MG63 (cell line): ENCODE results near the gene DEAF1. TPM values are rescaled to one million over a fixed set of nuclear protein-coding genes. Genes with fewer than 3 reads are reported as not detected.
"Not testable (repeated sequence)": the region's sequence is repeated elsewhere in the genome, so short reads cannot be mapped to it uniquely, and the experiment has no call there.

ENCODE experiments used
- DNase-seq: peaks from one replicate; pipeline ENCODE4 v3.0.0-alpha.2; 2020
- H3K27me3 ChIP-seq: fragments of 250-450 bp; sonication (Bioruptor Pico); 2 replicates; pipeline ENCODE4 v1.5.1; 2020; ENCODE audit warnings: mild to moderate bottlenecking, moderate library complexity
- H3K36me3 ChIP-seq: fragments of 250-450 bp; sonication (Bioruptor Pico); 2 replicates; pipeline ENCODE4 v1.5.1; 2020; ENCODE audit warnings: mild to moderate bottlenecking, moderate library complexity
- H3K4me3 ChIP-seq: fragments of 250-450 bp; sonication (Bioruptor Pico); 2 replicates; pipeline ENCODE4 v1.5.1; 2020; ENCODE audit warnings: mild to moderate bottlenecking, moderate library complexity
- H3K9me3 ChIP-seq: fragments of 250-450 bp; sonication (Bioruptor Pico); 2 replicates; pipeline ENCODE4 v1.5.1; 2020; ENCODE audit warnings: mild to moderate bottlenecking, moderate library complexity
- total RNA-seq: library from RNA; depleted of rRNA; stranded (reverse); fragments of >200 nt; shearing (Covaris generic); gene quantifications from 2 replicates; pipeline ENCODE4 v1.2.3, GENCODE V29; 2014; ENCODE audit warnings: low replicate concordance; rRNA removed

DEAF1 gene, protein sequence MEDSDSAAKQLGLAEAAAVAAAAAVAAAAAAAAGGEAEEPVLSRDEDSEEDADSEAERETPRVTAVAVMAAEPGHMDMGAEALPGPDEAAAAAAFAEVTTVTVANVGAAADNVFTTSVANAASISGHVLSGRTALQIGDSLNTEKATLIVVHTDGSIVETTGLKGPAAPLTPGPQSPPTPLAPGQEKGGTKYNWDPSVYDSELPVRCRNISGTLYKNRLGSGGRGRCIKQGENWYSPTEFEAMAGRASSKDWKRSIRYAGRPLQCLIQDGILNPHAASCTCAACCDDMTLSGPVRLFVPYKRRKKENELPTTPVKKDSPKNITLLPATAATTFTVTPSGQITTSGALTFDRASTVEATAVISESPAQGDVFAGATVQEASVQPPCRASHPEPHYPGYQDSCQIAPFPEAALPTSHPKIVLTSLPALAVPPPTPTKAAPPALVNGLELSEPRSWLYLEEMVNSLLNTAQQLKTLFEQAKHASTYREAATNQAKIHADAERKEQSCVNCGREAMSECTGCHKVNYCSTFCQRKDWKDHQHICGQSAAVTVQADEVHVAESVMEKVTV
- total RNA-seq, result 14.8 and 34.6 TPM in 2 replicates

DNA sequence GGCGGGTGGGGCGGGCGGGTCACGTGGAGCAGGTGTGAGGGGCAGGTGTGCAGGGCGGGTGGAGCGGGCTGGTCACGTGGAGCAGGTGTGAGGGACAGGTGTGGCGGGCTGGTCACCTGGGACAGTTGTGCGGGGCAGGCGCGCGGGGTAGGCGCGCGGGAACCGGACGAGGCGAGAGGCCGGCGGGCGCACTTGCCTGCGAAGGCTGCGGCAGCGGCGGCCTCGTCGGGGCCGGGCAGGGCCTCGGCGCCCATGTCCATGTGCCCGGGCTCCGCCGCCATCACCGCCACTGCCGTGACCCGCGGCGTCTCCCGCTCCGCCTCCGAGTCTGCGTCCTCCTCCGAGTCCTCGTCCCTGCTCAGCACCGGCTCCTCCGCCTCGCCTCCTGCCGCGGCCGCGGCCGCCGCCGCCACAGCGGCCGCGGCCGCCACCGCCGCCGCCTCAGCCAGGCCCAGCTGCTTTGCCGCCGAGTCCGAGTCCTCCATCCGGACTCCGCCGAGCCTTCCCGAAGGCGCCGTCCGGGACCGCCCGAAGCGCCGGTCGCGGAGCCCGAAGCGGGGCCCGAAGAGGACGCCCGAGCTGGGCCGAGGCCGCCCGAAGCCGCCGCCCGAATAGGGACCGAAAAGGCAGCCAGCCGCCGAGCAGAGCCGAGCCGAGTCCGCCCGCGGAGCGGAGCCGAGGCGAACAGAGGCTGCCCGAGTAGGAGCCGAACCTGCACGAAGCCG is at the start of gene DEAF1:
TSS of gene DEAF1 (minus strand) at position 660 of the 725 bp plus-strand sequence. CDS start at position 485, 175 bp downstream.
- Histone ChIP-seq H3K4me3 (peak within 1 kb of the TSS; percentile 85), H3K27me3 (no peaks in the 10 kb centered on the region), H3K36me3 (peaks cover 24% of the 10 kb centered on the region), H3K9me3 (no peaks in the 10 kb centered on the region)
- peak; percentile 95 for DNase-seq

- Histone ChIP-seq H3K36me3 (no peaks in the 10 kb centered on the region), H3K27me3 (no peaks in the 10 kb centered on the region), H3K9me3 (no peaks in the 10 kb centered on the region), H3K4me3 (no peak overlapping the region)
- DNase-seq, result no peak
Observed at GRCh38 chr11:742571-743201, 47.7 kb upstream of the DEAF1 start.

GRCh38 chr11:742156-742546 is 47.1 kb upstream of the DEAF1 start:
- Histone ChIP-seq H3K9me3 (no peaks in the 10 kb centered on the region), H3K4me3 (no peak overlapping the region), H3K27me3 (no peaks in the 10 kb centered on the region), H3K36me3 (no peaks in the 10 kb centered on the region)
- DNase-seq, result no peak

DNA sequence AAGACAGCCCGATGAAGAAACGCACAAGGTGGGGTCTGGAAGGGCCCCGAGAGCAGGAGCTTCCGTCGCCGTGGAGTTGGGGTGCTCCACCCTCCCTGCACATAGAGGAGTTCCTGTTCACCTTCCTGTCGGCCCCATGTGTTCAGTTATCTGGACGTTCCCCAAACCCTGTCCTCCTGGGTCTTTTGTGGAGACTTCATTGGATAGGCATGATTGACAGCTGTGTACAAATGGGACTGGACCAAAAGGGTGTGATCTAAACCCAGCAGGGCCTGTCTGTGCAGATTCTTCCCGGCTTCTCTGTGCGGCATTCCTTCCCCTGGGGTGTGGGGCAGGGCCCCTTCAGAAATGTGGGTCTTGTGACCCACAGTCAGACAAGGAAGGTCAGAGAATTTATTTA is 42.9 kb upstream of the DEAF1 start:
- H3K36me3 ChIP-seq, H3K27me3 ChIP-seq, DNase-seq, H3K9me3 ChIP-seq, H3K4me3 ChIP-seq: not testable (repeated sequence)

DNA sequence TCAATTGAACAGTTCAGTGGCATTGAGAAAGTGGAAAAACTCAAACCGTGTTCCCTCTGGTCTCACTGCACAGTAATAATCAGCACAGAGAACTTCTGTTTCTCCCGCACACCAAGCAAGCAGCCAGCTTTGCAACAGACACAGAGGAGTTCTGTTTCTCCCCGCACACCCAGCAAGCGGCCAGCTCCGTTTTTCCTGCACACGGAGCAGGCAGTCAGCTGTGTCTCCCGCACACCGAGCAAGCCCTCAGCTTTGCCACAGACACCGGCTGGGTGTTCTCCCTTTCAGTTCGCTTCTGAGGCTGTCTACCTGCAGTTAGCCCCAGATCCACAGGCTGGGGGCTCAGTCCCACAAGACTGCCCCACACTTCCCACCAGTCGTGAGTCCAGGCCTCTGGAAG is 42.3 kb upstream of the DEAF1 start:
- Histone ChIP-seq H3K4me3 (no peak overlapping the region), H3K27me3 (no peaks in the 10 kb centered on the region), H3K36me3 (no peaks in the 10 kb centered on the region), H3K9me3 (no peaks in the 10 kb centered on the region)
- DNase-seq, result no peak

- H3K9me3 ChIP-seq, H3K4me3 ChIP-seq, H3K27me3 ChIP-seq, DNase-seq, H3K36me3 ChIP-seq: not testable (repeated sequence)
Observed at GRCh38 chr11:734541-734940, 39.5 kb upstream of the DEAF1 start.

DNA sequence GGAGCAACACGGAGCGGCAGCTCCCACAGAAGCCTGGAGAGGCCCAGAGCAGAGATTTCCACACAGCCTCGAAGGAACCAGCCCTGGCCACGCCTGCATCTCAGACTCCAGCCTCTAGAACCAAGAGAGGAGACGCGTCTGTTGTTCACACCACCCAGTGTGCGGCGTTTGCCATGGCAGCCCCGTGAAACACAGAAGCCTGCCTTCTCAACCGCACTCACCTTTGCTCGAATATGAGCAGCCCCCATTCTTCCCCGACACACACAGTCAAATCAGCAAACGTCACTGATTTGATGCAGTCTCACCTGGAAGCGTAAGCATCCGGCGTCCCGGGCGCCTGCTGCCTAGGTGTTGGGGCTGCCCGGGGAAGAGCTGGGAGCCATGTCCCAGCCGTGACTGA is 38.0 kb upstream of the DEAF1 start:
- H3K27me3 ChIP-seq, result no peaks in the 10 kb centered on the region
- no peaks in the 10 kb centered on the region for H3K9me3 ChIP-seq
- no peak for DNase-seq

GRCh38 chr11:729492-730074 is 34.6 kb upstream of the DEAF1 start:
- Histone ChIP-seq H3K9me3 (no peaks in the 10 kb centered on the region), H3K36me3 (no peaks in the 10 kb centered on the region), H3K27me3 (no peaks in the 10 kb centered on the region), H3K4me3 (no peak overlapping the region)
- DNase-seq, result no peak

More for the DNA sequence above, 38.0 kb upstream of the DEAF1 start:
- no peaks in the 10 kb centered on the region for H3K36me3 ChIP-seq
- H3K4me3 ChIP-seq, result no peak overlapping the region

GRCh38 chr11:728901-729491 is 34.0 kb upstream of the DEAF1 start:
- Histone ChIP-seq H3K9me3 (no peaks in the 10 kb centered on the region), H3K4me3 (no peak overlapping the region), H3K36me3 (no peaks in the 10 kb centered on the region), H3K27me3 (no peaks in the 10 kb centered on the region)
- no peak for DNase-seq

DNA sequence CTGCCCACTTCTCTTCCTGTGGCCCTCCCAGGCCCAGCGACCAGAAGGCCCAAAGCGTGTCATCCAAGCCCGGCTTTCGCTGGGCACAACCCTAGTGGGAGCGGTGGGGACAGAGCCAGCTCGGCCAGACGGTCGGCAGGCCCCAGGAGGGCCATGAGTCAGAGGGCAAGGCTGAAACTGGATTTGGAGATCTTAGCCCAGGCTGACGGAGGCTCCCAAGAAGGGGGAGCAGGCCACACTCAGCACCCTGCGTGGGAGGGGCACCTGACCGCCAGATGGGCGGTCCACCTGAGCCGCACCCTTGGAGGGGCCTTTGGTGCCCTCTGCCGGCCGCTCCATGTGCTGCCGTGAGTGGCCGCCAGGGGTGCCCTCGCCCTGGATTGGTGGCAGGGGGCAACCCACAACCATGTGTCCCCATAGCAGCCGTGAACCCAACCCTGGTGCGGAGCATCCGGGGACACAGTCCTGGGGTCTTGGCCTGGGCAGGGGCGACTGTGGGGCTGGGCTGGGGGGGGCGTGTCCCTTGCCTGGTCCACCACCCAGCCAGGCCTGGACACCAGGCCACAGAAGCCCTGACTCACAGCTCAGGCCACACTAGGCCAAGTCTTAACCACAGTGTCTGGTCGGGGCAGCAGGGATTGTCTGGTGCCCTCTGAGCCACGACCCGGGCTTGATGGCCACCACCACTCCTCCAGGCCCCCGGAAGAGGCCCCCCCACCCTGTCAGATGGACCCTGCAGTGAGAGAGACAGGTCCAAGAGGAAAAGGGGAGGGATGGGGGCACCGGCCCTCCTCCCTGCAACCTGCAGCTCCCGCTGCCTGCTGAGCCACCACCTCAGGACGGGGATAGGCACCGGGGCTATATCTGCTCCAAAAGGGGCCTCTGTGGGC is 33.1 kb upstream of the DEAF1 start:
- H3K9me3 ChIP-seq, result no peaks in the 10 kb centered on the region
- DNase-seq, result peak; percentile 99
- no peaks in the 10 kb centered on the region for H3K27me3 ChIP-seq
- no peaks in the 10 kb centered on the region for H3K36me3 ChIP-seq
- no peak overlapping the region for H3K4me3 ChIP-seq

DNA sequence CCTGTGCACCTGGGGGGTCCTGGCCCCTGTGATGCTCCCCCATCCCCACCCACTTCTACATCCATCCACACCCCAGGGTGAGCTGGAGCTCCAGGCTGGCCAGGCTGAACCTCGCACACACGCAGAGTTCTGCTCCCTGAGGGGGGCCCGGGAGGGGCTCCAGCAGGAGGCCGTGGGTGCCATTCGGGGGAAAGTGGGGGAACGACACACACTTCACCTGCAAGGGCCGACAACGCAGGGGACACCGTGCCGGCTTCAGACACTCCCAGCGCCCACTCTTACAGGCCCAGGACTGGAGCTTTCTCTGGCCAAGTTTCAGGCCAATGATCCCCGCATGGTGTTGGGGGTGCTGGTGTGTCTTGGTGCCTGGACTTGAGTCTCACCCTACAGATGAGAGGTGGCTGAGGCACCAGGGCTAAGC is 32.3 kb upstream of the DEAF1 start:
- H3K4me3 ChIP-seq, result no peak overlapping the region
- DNase-seq, result no peak
- H3K27me3 ChIP-seq, result no peaks in the 10 kb centered on the region
- no peaks in the 10 kb centered on the region for H3K9me3 ChIP-seq
- H3K36me3 ChIP-seq, result no peaks in the 10 kb centered on the region

GRCh38 chr11:726278-727220 is 31.5 kb upstream of the DEAF1 start:
- DNase-seq, result no peak
- Histone ChIP-seq H3K9me3 (no peaks in the 10 kb centered on the region), H3K27me3 (no peaks in the 10 kb centered on the region), H3K4me3 (no peak overlapping the region), H3K36me3 (no peaks in the 10 kb centered on the region)

DNA sequence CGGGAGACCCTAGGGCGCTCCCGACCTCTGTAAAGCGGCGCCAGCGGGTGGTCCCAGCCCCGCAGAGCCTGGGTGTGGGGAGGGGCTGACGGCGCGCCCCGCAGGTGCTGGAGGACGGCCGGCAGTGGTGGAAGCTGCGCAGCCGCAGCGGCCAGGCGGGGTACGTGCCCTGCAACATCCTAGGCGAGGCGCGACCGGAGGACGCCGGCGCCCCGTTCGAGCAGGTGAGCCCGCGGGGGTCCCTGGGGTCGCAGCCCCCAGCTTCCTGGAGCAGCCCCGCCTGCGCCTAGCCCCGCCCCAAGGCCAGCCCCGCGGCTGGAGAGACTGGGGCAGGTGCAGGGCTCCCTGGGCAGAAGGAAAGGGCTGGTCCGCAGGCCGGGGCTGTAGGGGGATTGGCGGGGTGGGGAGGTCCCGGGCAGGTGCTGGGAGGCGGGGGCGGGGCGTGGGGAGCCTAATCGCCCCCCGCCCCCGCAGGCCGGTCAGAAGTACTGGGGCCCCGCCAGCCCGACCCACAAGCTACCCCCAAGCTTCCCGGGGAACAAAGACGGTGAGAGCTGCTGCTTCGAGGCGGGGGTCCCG is 30.7 kb upstream of the DEAF1 start:
- H3K4me3 ChIP-seq, result no peak overlapping the region
- H3K27me3 ChIP-seq, result no peaks in the 10 kb centered on the region
- H3K36me3 ChIP-seq, result no peaks in the 10 kb centered on the region
- no peaks in the 10 kb centered on the region for H3K9me3 ChIP-seq
- DNase-seq, result no peak

- no peaks in the 10 kb centered on the region for H3K9me3 ChIP-seq
Observed at GRCh38 chr11:724778-725386, 29.9 kb upstream of the DEAF1 start.

More at GRCh38 chr11:724778-725386, 29.9 kb upstream of the DEAF1 start:
- no peak overlapping the region for H3K4me3 ChIP-seq
- no peaks in the 10 kb centered on the region for H3K36me3 ChIP-seq
- DNase-seq, result no peak
- H3K27me3 ChIP-seq, result no peaks in the 10 kb centered on the region
